CD14-positive monocyte (primary cell): ENCODE measurements around the gene BSG. TPM values are rescaled to one million over a fixed set of nuclear protein-coding genes. Genes with fewer than 3 reads are reported as not detected.
A peak's percentile ranks its signal among the peaks of the same experiment; 100 is the strongest.

ENCODE experiments used
- DNase-seq, 3 donors: peaks; one replicate each; pipeline ENCODE4 v3.0.0-alpha.2; 2011 to 2022
- H2AFZ ChIP-seq: 2 replicates; pipeline ENCODE4 v1.6.0; 2012; ENCODE audit warnings: mild to moderate bottlenecking, low read depth, low read length, inconsistent platforms; ENCODE audit not compliant: insufficient read depth, poor library complexity, severe bottlenecking
- H3K27ac ChIP-seq, 2 donors: 1 replicate in 1 of 2; 2 replicates in 1 of 2; pipeline ENCODE4 v1.5.1; 2012 to 2013; ENCODE audit warnings: low read length in 2 of 2, control low read depth in 1 of 2, inconsistent platforms in 1 of 2, low read depth in 1 of 2, mild to moderate bottlenecking in 1 of 2
- H3K27me3 ChIP-seq, 2 donors: one replicate each; pipeline versions ENCODE4 v1.6.0 to v1.6.1; 2011 to 2013; ENCODE audit warnings: low read length in 2 of 2; ENCODE audit not compliant: control insufficient read depth in 2 of 2, insufficient read depth in 2 of 2
- H3K36me3 ChIP-seq, 2 donors: replicated peaks in 1 of 2; 1 replicate in 1 of 2; 2 replicates in 1 of 2; pipeline versions ENCODE4 v1.5.1 to v1.6.1; 2012 to 2013; ENCODE audit warnings: low read length in 2 of 2, control low read depth in 1 of 2, inconsistent platforms in 1 of 2, mild to moderate bottlenecking in 1 of 2; ENCODE audit not compliant: insufficient read depth in 2 of 2, control insufficient read depth in 1 of 2
- H3K4me1 ChIP-seq, 2 donors: 1 replicate in 1 of 2; 2 replicates in 1 of 2; pipeline versions ENCODE4 v1.5.1 to v1.6.1; 2012 to 2013; ENCODE audit warnings: low read length in 2 of 2, control low read depth in 1 of 2, inconsistent platforms in 1 of 2, mild to moderate bottlenecking in 1 of 2, moderate library complexity in 1 of 2; ENCODE audit not compliant: insufficient read depth in 2 of 2, control insufficient read depth in 1 of 2
- H3K4me2 ChIP-seq: replicated peaks from 2 replicates; pipeline ENCODE3; 2012; ENCODE audit warnings: low read length, moderate library complexity, mild to moderate bottlenecking; ENCODE audit not compliant: poor library complexity, severe bottlenecking; ENCODE audit errors: extremely low read depth
- H3K4me3 ChIP-seq, 3 experiments: fragments of 200-600 bp in 1 of 3; sonication (generic) in 1 of 3; replicated peaks in 1 of 3; 1 replicate in 2 of 3; 2 replicates in 1 of 3; pipeline ENCODE4 v1.5.1; 2011 to 2013; ENCODE audit warnings: low read length in 3 of 3, mild to moderate bottlenecking in 3 of 3, control low read depth in 2 of 3, low read depth in 2 of 3, inconsistent platforms in 1 of 3, moderate library complexity in 1 of 3
- H3K79me2 ChIP-seq: 2 replicates; pipeline ENCODE4 v1.6.0; 2012; ENCODE audit warnings: mild to moderate bottlenecking, control low read depth, inconsistent platforms, low read length, moderate library complexity; ENCODE audit not compliant: insufficient read depth
- H3K9ac ChIP-seq: 2 replicates; pipeline ENCODE4 v1.6.0; 2017; ENCODE audit warnings: low read length, mild to moderate bottlenecking; ENCODE audit not compliant: insufficient read depth, poor library complexity, severe bottlenecking
- H3K9me3 ChIP-seq, 2 donors: replicated peaks in 1 of 2; 1 replicate in 1 of 2; 2 replicates in 1 of 2; pipeline versions ENCODE4 v1.5.1 to v1.6.1; 2012 to 2013; ENCODE audit warnings: low read length in 2 of 2, control low read depth in 1 of 2; ENCODE audit not compliant: control insufficient read depth in 1 of 2, insufficient read depth in 1 of 2
- H4K20me1 ChIP-seq: 2 replicates; pipeline ENCODE4 v1.6.0; 2012; ENCODE audit warnings: mild to moderate bottlenecking, low read length, control low read depth, moderate library complexity; ENCODE audit not compliant: insufficient read depth
- H3K27ac Mint-ChIP-seq, 7 donors: one replicate each; pipeline ENCODE4 v1.8.0; 2020; ENCODE audit warnings: mild to moderate bottlenecking in 7 of 7, mixed read lengths in 7 of 7, moderate library complexity in 6 of 7, inconsistent platforms in 2 of 7
- H3K27me3 Mint-ChIP-seq, 3 donors: one replicate each; pipeline ENCODE4 v1.8.0; 2021 to 2022; ENCODE audit warnings: low read depth in 3 of 3, mild to moderate bottlenecking in 3 of 3, mixed read lengths in 3 of 3, moderate library complexity in 3 of 3, inconsistent platforms in 1 of 3
- H3K36me3 Mint-ChIP-seq, 2 donors: one replicate each; pipeline ENCODE4 v1.8.0; 2020; ENCODE audit warnings: mixed read lengths in 2 of 2, inconsistent platforms in 1 of 2, mild to moderate bottlenecking in 1 of 2
- H3K4me1 Mint-ChIP-seq: one replicate; pipeline ENCODE4 v1.8.0; 2020; ENCODE audit warnings: mild to moderate bottlenecking, mixed read lengths
- H3K4me3 Mint-ChIP-seq, 2 donors: one replicate each; pipeline ENCODE4 v1.8.0; 2020; ENCODE audit warnings: mild to moderate bottlenecking in 2 of 2, mixed read lengths in 2 of 2, moderate library complexity in 1 of 2
- H3K9me3 Mint-ChIP-seq, 7 donors: one replicate each; pipeline ENCODE4 v1.8.0; 2020 to 2022; ENCODE audit warnings: mixed read lengths in 7 of 7, mild to moderate bottlenecking in 6 of 7, moderate library complexity in 6 of 7, inconsistent platforms in 2 of 7
- WGBS: methylation state at CpG from one replicate; pipeline ENCODE4 v1.1.5; 2013; ENCODE audit warnings: missing lambda C conversion rate; ENCODE audit not compliant: insufficient coverage; 5-methylcytosine and 5-hydroxymethylcytosine counted together
- intact Hi-C, 2 donors: fragments of 100-400 bp; cut with micrococcal nuclease; formaldehyde crosslinking; loops; one replicate each; pipeline versions ENCODE4 v1.15.0 to v1.15.1; 2023
- polyA plus RNA-seq, 3 donors: library from polyadenylated mRNA; depleted of rRNA in 1 of 3; unstranded in 2 of 3; stranded (reverse) in 1 of 3; fragments of 300-500 nt in 2 of 3; fragments of >200 nt in 1 of 3; fragmentation: Illumina TruSeq in 2 of 3; gene quantifications; 1 replicate in 2 of 3; 2 replicates in 1 of 3; pipeline ENCODE4 v1.2.3, GENCODE V29; 2012 to 2021
- TF ChIP-seq, protein P1 (sequence below): fragments of 200-600 bp; IDR thresholded peaks from one replicate; pipeline ENCODE4 v1.8.0; 2022; ENCODE audit warnings: antibody characterized with exemption, mild to moderate bottlenecking

BSG gene
- polyA plus RNA-seq, 3 donors: 190 to 431 (median 364) TPM

DNA sequence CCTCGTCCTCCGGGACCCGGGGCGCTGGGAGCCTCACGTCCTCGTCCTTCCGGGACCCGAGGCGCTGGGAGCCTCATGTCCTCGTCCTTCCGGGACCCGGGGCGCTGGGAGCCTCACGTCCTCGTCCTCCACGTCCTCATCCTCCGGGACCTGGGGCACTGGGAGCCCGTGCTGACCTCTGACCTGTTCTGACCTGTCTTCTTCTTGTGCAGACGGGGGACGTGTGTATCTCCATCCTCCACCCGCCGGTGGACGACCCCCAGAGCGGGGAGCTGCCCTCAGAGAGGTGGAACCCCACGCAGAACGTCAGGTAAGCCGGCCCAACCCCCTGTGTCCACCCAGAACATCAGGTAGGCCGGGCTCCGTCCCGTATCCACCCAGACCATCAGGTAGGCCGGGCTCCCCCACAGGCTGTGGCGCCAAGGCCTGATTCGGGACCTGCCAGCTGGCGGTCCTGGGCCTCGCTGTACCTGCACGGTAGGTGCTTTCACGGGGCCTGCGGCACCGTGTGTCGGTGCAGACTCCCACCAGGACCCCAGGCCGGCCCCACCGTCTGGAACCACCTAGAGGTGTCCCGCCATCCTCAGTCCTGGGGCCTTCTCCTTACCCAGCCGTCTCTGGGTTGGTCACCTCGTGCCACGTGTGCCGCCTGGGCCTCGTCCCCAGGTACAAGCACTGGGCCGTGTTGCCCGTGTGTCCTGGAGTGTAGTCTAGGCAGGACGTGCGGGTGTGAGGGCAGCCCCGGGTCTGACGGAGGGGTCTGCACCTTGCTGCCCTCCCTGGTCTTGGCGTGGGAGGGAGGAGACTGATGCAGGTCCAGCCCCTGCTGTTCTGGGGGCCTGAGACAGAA, 36.1 kb upstream of the BSG start:
- WGBS: 95% methylated on average over 55 of the region's 55 CpGs
- H3K27ac Mint-ChIP-seq: peak overlapping the region in 1 of 7 donors; percentile 61
- Histone ChIP-seq H3K36me3 (peaks cover 42 to 50% of the 10 kb centered on the region in 2 donors), H3K27me3 (no peaks in the 10 kb centered on the region), H3K9me3 (no peaks in the 10 kb centered on the region), H3K4me3 (no peak overlapping the region), H3K9ac (no peak overlapping the region), H3K4me1 (peaks cover 19 to 20% of the 10 kb centered on the region in 2 donors), H2AFZ (no peak overlapping the region), H3K79me2 (peaks cover 41% of the 10 kb centered on the region), H4K20me1 (peaks cover 73% of the 10 kb centered on the region), H3K27ac (no peak overlapping the region), H3K4me2 (no peak overlapping the region)
- TF ChIP-seq, protein P1, sequence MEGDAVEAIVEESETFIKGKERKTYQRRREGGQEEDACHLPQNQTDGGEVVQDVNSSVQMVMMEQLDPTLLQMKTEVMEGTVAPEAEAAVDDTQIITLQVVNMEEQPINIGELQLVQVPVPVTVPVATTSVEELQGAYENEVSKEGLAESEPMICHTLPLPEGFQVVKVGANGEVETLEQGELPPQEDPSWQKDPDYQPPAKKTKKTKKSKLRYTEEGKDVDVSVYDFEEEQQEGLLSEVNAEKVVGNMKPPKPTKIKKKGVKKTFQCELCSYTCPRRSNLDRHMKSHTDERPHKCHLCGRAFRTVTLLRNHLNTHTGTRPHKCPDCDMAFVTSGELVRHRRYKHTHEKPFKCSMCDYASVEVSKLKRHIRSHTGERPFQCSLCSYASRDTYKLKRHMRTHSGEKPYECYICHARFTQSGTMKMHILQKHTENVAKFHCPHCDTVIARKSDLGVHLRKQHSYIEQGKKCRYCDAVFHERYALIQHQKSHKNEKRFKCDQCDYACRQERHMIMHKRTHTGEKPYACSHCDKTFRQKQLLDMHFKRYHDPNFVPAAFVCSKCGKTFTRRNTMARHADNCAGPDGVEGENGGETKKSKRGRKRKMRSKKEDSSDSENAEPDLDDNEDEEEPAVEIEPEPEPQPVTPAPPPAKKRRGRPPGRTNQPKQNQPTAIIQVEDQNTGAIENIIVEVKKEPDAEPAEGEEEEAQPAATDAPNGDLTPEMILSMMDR: no peak
- H3K27me3 Mint-ChIP-seq: no peaks in the 10 kb centered on the region
- peaks cover 24 to 44% of the 10 kb centered on the region in 2 donors for H3K36me3 Mint-ChIP-seq
- peaks cover 15% of the 10 kb centered on the region for H3K4me1 Mint-ChIP-seq
- peak overlapping the region in 1 of 2 donors; percentile 37 for H3K4me3 Mint-ChIP-seq
- H3K9me3 Mint-ChIP-seq: no peaks in the 10 kb centered on the region
- intact Hi-C loops: loop anchor here in 1 of 2 donors (10.0 kb wide), 1 partner anchor 99 kb away; the partner anchor contains the start of genes FGF22 and POLRMT
- no peak for DNase-seq

DNA sequence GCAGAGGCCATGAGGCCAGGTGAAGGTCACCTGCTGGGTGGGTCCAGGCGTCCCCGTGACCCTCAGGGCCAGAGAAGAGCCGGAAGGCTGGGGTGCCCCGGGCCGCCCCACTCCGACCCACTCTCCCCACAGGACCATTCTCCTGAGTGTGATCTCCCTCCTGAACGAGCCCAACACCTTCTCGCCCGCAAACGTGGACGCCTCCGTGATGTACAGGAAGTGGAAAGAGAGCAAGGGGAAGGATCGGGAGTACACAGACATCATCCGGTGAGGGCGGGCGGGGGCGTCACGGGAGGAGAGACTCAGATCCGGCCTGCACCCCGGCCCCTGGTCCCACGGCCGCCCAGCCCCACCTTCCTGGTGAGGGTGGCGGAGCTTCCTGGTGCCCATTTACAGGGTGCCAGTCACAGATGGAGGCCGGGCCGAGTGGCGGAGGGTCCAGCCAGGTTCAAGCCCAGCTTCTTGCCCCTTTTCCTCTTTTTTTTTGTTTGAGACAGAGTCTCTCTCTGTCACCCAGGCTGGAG, 35.5 kb upstream of the BSG start:
- H3K79me2 ChIP-seq: peaks cover 38% of the 10 kb centered on the region
- no peak overlapping the region for H3K4me3 ChIP-seq
- no peak overlapping the region for H3K4me2 ChIP-seq
- H2AFZ ChIP-seq: no peak overlapping the region
- TF ChIP-seq, protein P1: no peak
- H4K20me1 ChIP-seq: peaks cover 72% of the 10 kb centered on the region
- H3K4me1 ChIP-seq: peaks cover 19 to 20% of the 10 kb centered on the region in 2 donors
- Mint-ChIP-seq H3K27me3 (no peaks in the 10 kb centered on the region), H3K36me3 (peaks cover 28 to 49% of the 10 kb centered on the region in 2 donors), H3K27ac (no peak overlapping the region), H3K4me3 (no peak overlapping the region), H3K4me1 (peaks cover 15% of the 10 kb centered on the region), H3K9me3 (no peaks in the 10 kb centered on the region)
- no peak overlapping the region for H3K9ac ChIP-seq
- H3K27me3 ChIP-seq: no peaks in the 10 kb centered on the region
- no peak overlapping the region for H3K27ac ChIP-seq
- no peaks in the 10 kb centered on the region for H3K9me3 ChIP-seq
- intact Hi-C loops: loop anchor here in 1 of 2 donors (10.0 kb wide), 1 partner anchor 98 kb away; the partner anchor contains the start of genes FGF22 and POLRMT
- WGBS: 95% methylated on average over 17 of the region's 26 CpGs
- peaks cover 46 to 57% of the 10 kb centered on the region in 2 donors for H3K36me3 ChIP-seq
- DNase-seq: no peak
